Ascending aorta (tissue), 2 donors: ENCODE data around the gene GRIK1. TPM values are rescaled to one million over a fixed set of nuclear protein-coding genes. Genes with fewer than 3 reads are reported as not detected.

Experiments
- DNase-seq, 2 donors: peaks; one replicate each; pipeline ENCODE4 v3.0.0-alpha.2; 2019; ENCODE audit warnings: low spot score in 2 of 2
- H3K27ac ChIP-seq, 2 donors: fragments of 200-600 bp; sonication (generic); one replicate each; pipeline ENCODE4 v1.5.1; 2016 to 2017; ENCODE audit warnings: mild to moderate bottlenecking in 1 of 2
- H3K27me3 ChIP-seq: fragments of 200-600 bp; sonication (generic); one replicate; pipeline ENCODE4 v1.5.1; 2017
- H3K36me3 ChIP-seq, 2 donors: fragments of 200-600 bp; sonication (generic); one replicate each; pipeline ENCODE4 v1.5.1; 2016
- H3K4me1 ChIP-seq, 2 donors: fragments of 200-600 bp; sonication (generic); one replicate each; pipeline ENCODE4 v1.5.1; 2016 to 2017; ENCODE audit warnings: mild to moderate bottlenecking in 1 of 2
- H3K4me3 ChIP-seq, 2 donors: fragments of 200-600 bp; sonication (generic); one replicate each; pipeline ENCODE4 v1.5.1; 2016 to 2017; ENCODE audit warnings: mild to moderate bottlenecking in 1 of 2
- H3K9me3 ChIP-seq, 2 donors: fragments of 200-600 bp; sonication (generic); one replicate each; pipeline ENCODE4 v1.5.1; 2016
- intact Hi-C: fragments of 100-400 bp; cut with DNase I; formaldehyde crosslinking; loops from one replicate; pipeline ENCODE4 v1.15.1; 2023
- total RNA-seq: library from RNA; depleted of rRNA; stranded (reverse); fragments of >200 nt; gene quantifications from one replicate; pipeline ENCODE4 v1.1.0, GENCODE V29; 2016
- TF ChIP-seq, protein P1 (sequence below), 3 experiments: fragments of 200-600 bp in 2 of 3; fragments of 450-650 bp in 1 of 3; sonication (generic) in 2 of 3; IDR thresholded peaks; one replicate each; pipeline ENCODE4 v1.5.1; 2016 to 2019; ENCODE audit warnings: antibody characterized with exemption in 3 of 3, mild to moderate bottlenecking in 1 of 3, moderate library complexity in 1 of 3

Gene GRIK1
- total RNA-seq, 1 donor from 2014 or later: not detected

GRCh38 chr21:29749223-29749622, 190.6 kb downstream of the GRIK1 start:
- Histone ChIP-seq H3K36me3 (no peaks in the 10 kb centered on the region), H3K4me3 (no peak overlapping the region), H3K9me3 (no peaks in the 10 kb centered on the region), H3K4me1 (no peaks in the 10 kb centered on the region), H3K27ac (no peak overlapping the region), H3K27me3 (no peaks in the 10 kb centered on the region)
- TF ChIP-seq, protein P1, sequence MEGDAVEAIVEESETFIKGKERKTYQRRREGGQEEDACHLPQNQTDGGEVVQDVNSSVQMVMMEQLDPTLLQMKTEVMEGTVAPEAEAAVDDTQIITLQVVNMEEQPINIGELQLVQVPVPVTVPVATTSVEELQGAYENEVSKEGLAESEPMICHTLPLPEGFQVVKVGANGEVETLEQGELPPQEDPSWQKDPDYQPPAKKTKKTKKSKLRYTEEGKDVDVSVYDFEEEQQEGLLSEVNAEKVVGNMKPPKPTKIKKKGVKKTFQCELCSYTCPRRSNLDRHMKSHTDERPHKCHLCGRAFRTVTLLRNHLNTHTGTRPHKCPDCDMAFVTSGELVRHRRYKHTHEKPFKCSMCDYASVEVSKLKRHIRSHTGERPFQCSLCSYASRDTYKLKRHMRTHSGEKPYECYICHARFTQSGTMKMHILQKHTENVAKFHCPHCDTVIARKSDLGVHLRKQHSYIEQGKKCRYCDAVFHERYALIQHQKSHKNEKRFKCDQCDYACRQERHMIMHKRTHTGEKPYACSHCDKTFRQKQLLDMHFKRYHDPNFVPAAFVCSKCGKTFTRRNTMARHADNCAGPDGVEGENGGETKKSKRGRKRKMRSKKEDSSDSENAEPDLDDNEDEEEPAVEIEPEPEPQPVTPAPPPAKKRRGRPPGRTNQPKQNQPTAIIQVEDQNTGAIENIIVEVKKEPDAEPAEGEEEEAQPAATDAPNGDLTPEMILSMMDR (IDR thresholded peaks at IDR 0.05): no peak
- no peak for DNase-seq
- intact Hi-C loops: no loop called here

DNA sequence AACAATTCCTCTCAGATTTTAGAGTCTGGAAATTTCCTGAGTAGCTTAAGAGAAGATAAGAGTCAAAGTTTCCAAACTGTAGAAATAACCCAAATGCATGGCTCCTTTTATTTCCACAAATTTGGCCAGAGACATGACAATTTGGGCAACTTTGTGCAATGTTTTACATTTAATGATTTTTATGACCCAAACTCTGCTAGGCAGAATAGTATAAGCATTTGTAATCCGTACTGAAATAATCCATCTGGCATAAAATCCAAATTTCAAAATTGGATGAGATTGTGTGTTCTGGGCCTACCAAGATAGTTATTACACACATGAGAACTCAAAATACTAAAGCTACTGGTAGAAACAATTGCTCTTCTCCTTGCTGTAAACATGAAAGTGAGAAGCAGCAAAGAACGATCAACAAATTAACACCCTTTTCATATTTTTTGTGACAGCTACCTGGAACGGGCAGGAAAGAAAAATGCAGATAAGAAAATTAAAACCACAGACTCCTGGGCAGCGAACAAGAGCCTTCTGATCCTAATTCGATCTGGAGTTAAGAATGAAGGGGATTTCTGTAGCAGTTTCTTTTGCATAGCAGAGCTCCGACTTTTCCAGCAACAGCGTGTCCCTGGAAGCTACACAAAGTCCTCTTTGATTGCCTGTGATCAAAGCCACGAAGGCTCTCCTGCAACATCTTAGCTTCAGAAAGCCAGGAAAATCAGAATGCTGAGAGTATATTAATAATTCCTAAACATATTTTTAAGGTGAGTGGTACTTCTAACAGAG, 191.2 kb downstream of the GRIK1 start:
- Histone ChIP-seq H3K36me3 (no peaks in the 10 kb centered on the region), H3K4me1 (no peaks in the 10 kb centered on the region), H3K9me3 (no peaks in the 10 kb centered on the region), H3K27ac (no peak overlapping the region), H3K27me3 (no peaks in the 10 kb centered on the region), H3K4me3 (no peak overlapping the region)
- TF ChIP-seq, protein P1 (IDR thresholded peaks at IDR 0.05): no peak
- no peak for DNase-seq
- intact Hi-C loops: no loop called here

DNA sequence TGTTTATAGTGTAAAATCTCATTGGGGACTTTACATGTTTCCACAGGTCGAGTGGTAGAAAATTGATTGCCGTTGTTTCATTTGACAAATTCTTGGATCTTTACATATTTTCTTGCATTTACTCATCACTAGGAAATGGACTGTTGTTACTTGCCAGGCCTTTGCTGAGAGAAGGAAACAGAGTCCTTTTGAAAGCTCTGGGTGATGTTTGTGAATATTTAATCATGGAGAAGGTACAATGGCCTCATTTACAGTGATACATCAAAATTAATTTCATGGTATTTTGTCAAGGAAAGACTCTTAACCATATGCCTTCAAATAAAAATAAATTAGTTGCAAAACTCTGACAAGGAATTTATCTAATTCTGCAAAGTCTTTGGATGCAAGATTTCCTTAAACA, 198.0 kb downstream of the GRIK1 start:
- DNase-seq: no peak
- Histone ChIP-seq H3K27ac (no peak overlapping the region), H3K4me3 (no peak overlapping the region), H3K36me3 (no peaks in the 10 kb centered on the region), H3K9me3 (no peaks in the 10 kb centered on the region), H3K4me1 (no peaks in the 10 kb centered on the region), H3K27me3 (no peaks in the 10 kb centered on the region)
- TF ChIP-seq, protein P1 (IDR thresholded peaks at IDR 0.05): no peak
- intact Hi-C loops: no loop called here

DNA sequence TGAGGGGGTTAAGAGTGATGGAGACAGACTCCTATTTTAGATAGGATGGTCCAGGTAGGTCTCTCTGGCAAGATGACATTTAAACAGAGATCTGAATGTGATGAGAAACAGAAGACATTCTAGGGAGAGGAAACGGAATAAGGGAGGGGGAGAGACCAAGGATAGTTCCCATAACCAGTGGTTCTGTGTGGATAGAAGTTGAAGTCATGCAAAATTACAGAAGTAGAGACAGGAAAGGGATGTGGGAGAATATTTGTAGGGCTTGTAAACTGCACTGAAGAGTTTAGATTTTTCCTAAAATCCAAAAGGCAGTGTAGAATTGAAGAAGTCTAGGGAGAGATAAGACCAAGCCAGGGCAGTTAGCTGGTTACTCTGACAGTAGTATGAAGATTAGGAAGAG, 200.6 kb downstream of the GRIK1 start:
- Histone ChIP-seq H3K27ac (no peak overlapping the region), H3K27me3 (no peaks in the 10 kb centered on the region), H3K36me3 (no peaks in the 10 kb centered on the region), H3K4me1 (no peaks in the 10 kb centered on the region), H3K9me3 (no peaks in the 10 kb centered on the region), H3K4me3 (no peak overlapping the region)
- no peak for DNase-seq
- TF ChIP-seq, protein P1 (IDR thresholded peaks at IDR 0.05): no peak
- intact Hi-C loops: no loop called here

DNA sequence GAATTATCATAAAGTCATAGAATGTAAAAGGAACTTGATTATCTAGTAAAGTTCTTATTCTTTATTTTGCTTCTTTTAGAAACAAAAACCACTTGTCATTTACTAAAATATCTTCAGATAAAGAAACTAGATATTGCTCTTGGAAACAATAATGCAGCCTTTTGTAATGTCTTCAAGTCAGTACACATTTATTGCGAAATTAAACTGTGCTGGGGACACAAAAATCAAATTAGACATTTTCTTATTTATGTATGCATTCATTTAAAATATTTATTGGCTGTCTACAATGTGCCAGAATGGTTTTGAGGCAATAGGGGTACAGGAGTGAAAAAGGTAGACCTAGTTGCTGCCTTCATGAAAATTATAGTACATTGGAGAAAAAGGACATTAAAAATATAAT, 201.1 kb downstream of the GRIK1 start:
- TF ChIP-seq, protein P1 (IDR thresholded peaks at IDR 0.05): no peak
- Histone ChIP-seq H3K4me3 (no peak overlapping the region), H3K27ac (no peak overlapping the region), H3K36me3 (no peaks in the 10 kb centered on the region), H3K4me1 (no peaks in the 10 kb centered on the region), H3K27me3 (no peaks in the 10 kb centered on the region), H3K9me3 (no peaks in the 10 kb centered on the region)
- no peak for DNase-seq
- intact Hi-C loops: no loop called here
